Stimulated activated naive CD8-positive, alpha-beta T cell treated with anti-CD3 and anti-CD28 coated beads, Interleukin-15, Interleukin-2, amounts not matched to agents 100 U/mL and 50 U/mL, for 24 hours (primary cell): ENCODE results near the gene MVB12B.

Source experiments
- ATAC-seq: fragments of 150-1000 bp; cut with Tn5 transposase; one replicate; pipeline ENCODE4 v1.10.0; 2021
- DNase-seq: peaks from one replicate; pipeline ENCODE4 v3.0.0; 2021

Gene MVB12B

GRCh38 chr9:126431077-126431742 lies 104.6 kb downstream of the MVB12B start:
- ATAC-seq (peak; percentile 43), DNase-seq (no peak)

GRCh38 chr9:126432659-126433058 lies 106.0 kb downstream of the MVB12B start:
- DNase-seq (no peak), ATAC-seq (no peak)

GRCh38 chr9:126435105-126435504 lies 108.5 kb downstream of the MVB12B start:
- DNase-seq (no peak), ATAC-seq (no peak)

- ATAC-seq, result no peak
- no peak for DNase-seq
These were observed 109.0 kb downstream of the MVB12B start for GRCh38 chr9:126435626-126436025.

- DNase-seq (no peak), ATAC-seq (no peak)
These were observed 110.1 kb downstream of the MVB12B start for GRCh38 chr9:126436545-126437267.

GRCh38 chr9:126437268-126437666 lies 110.6 kb downstream of the MVB12B start:
- ATAC-seq (no peak), DNase-seq (no peak)

GRCh38 chr9:126437701-126438100 lies 111.1 kb downstream of the MVB12B start:
- no peak for ATAC-seq
- DNase-seq, result no peak

- ATAC-seq, result no peak
- no peak for DNase-seq
These were observed 112.2 kb downstream of the MVB12B start for GRCh38 chr9:126438741-126439401.

GRCh38 chr9:126439402-126439765 lies 112.8 kb downstream of the MVB12B start:
- DNase-seq (no peak), ATAC-seq (peak; percentile 88)

- ATAC-seq (no peak), DNase-seq (no peak)
These were observed 113.4 kb downstream of the MVB12B start for GRCh38 chr9:126439883-126440653.

GRCh38 chr9:126440940-126441339 lies 114.3 kb downstream of the MVB12B start:
- ATAC-seq, result no peak
- no peak for DNase-seq

- no peak for DNase-seq
- no peak for ATAC-seq
These were observed 116.0 kb downstream of the MVB12B start for GRCh38 chr9:126442636-126443035.

GRCh38 chr9:126443144-126443543 lies 116.5 kb downstream of the MVB12B start:
- no peak for ATAC-seq
- DNase-seq, result no peak

GRCh38 chr9:126448136-126448535 lies 121.5 kb downstream of the MVB12B start:
- no peak for DNase-seq
- no peak for ATAC-seq

- no peak for ATAC-seq
These were observed 122.4 kb downstream of the MVB12B start for GRCh38 chr9:126448865-126449577.

GRCh38 chr9:126449725-126450667 lies 123.4 kb downstream of the MVB12B start:
- DNase-seq (no peak), ATAC-seq (no peak)

More at GRCh38 chr9:126448865-126449577, 122.4 kb downstream of the MVB12B start:
- no peak for DNase-seq

- ATAC-seq (no peak), DNase-seq (no peak)
These were observed 124.1 kb downstream of the MVB12B start for GRCh38 chr9:126450668-126451205.

GRCh38 chr9:126451316-126451885 lies 124.8 kb downstream of the MVB12B start:
- ATAC-seq (no peak), DNase-seq (no peak)

GRCh38 chr9:126452106-126452505 lies 125.5 kb downstream of the MVB12B start:
- no peak for DNase-seq
- no peak for ATAC-seq
